NB4 (cell line): ENCODE measurements around the gene TEX22.

ENCODE experiments used
- DNase-seq: peaks from one replicate; pipeline ENCODE4 v3.0.0; 2010; ENCODE audit warnings: low read depth
- H3K4me3 ChIP-seq: one replicate; pipeline ENCODE4 v1.5.1; 2011; ENCODE audit warnings: mild to moderate bottlenecking, low read depth, low read length, moderate library complexity
- CTCF ChIP-seq: IDR thresholded peaks from one replicate; pipeline ENCODE4 v1.5.1; 2012; ENCODE audit warnings: low read depth, low read length
- MYC ChIP-seq: IDR thresholded peaks from 2 replicates; pipeline ENCODE4 v1.6.1; 2011; ENCODE audit warnings: low read depth, low read length
- POLR2A ChIP-seq: IDR thresholded peaks from 2 replicates; pipeline ENCODE4 v1.6.1; 2011; ENCODE audit warnings: mild to moderate bottlenecking; ENCODE audit not compliant: insufficient read length; ENCODE audit errors: extremely low read depth
- TF ChIP-seq, protein P1 (sequence below): IDR thresholded peaks from 2 replicates; pipeline ENCODE4 v1.6.1; 2011; ENCODE audit warnings: low read depth, low read length

TEX22 gene

DNA sequence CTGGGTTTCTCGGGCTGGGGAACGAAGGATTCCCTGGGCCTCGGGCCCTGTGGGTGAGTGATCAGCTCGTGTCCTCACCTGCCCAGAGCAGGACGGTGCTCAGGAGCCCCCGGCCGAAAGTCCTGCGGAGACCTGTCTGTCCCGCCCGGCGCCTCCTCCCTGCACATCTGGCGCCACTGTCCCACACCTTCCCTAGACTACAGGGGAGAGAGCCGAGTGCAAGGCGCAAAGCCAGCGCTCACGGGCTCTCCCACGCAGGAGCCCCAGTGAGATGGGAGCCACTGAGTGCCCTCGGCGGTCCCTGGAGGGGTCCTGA, 13.1 kb upstream of the TEX22 start:
- TF ChIP-seq CTCF (no peak), POLR2A (no peak), MYC (no peak)
- TF ChIP-seq, protein P1, sequence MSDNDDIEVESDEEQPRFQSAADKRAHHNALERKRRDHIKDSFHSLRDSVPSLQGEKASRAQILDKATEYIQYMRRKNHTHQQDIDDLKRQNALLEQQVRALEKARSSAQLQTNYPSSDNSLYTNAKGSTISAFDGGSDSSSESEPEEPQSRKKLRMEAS, result no peak
- H3K4me3 ChIP-seq, result no peak overlapping the region
- DNase-seq, result no peak

GRCh38 chr14:105385698-105386365, 12.5 kb upstream of the TEX22 start:
- no peak overlapping the region for H3K4me3 ChIP-seq
- DNase-seq, result no peak
- no peak for TF ChIP-seq POLR2A
- TF ChIP-seq CTCF, result no peak
- TF ChIP-seq MYC, result no peak
- TF ChIP-seq, protein P1, result no peak

- H3K4me3 ChIP-seq, result no peak overlapping the region
- no peak for DNase-seq
- TF ChIP-seq CTCF (no peak), POLR2A (no peak), MYC (no peak)
Measured at GRCh38 chr14:105386581-105387529, 11.5 kb upstream of the TEX22 start.

GRCh38 chr14:105387530-105387922, 10.8 kb upstream of the TEX22 start:
- H3K4me3 ChIP-seq, result no peak overlapping the region
- no peak for TF ChIP-seq MYC
- TF ChIP-seq, protein P1, result no peak
- no peak for TF ChIP-seq CTCF
- no peak for TF ChIP-seq POLR2A
- DNase-seq, result no peak

- DNase-seq, result no peak
- H3K4me3 ChIP-seq, result no peak overlapping the region
- TF ChIP-seq MYC (peak; percentile 44; the same call in 1 of the 2 replicates), POLR2A (no peak), CTCF (no peak)
- TF ChIP-seq, protein P1, result no peak
Measured at GRCh38 chr14:105388110-105388951, 10.0 kb upstream of the TEX22 start.
